HepG2 (cell line): ENCODE measurements around the gene TMEM132D.

Experiments used
- DMAP1 ChIP-seq: IDR thresholded peaks from 2 replicates; pipeline ENCODE4 v1.6.1; 2016
- ELF1 ChIP-seq: sonication (generic); formaldehyde crosslinking; IDR thresholded peaks from 2 replicates; pipeline ENCODE4 v1.4.0; 2020; ENCODE audit warnings: missing genetic modification reagents
- EZH2 ChIP-seq: conservative IDR thresholded peaks from 2 replicates; pipeline ENCODE4 v1.6.1; 2012; ENCODE audit warnings: mild to moderate bottlenecking, low read depth, low read length, moderate library complexity
- FOXP1 ChIP-seq, 2 experiments: fragments of 450-650 bp in 1 of 2; IDR thresholded peaks; 2 replicates each; pipeline ENCODE4 v1.6.1; 2017 to 2018; ENCODE audit warnings: antibody characterized with exemption in 1 of 2
- MAFG ChIP-seq: sonication (generic); formaldehyde crosslinking; IDR thresholded peaks from 2 replicates; pipeline ENCODE4 v1.5.1; 2020; ENCODE audit warnings: mild to moderate bottlenecking, missing genetic modification reagents
- REST ChIP-seq, 2 experiments: IDR thresholded peaks; 2 replicates each; pipeline ENCODE4 v1.6.1; 2011 to 2012; ENCODE audit warnings: low read length in 2 of 2, borderline replicate concordance in 1 of 2, low read depth in 1 of 2, mild to moderate bottlenecking in 1 of 2, moderate library complexity in 1 of 2
- ZBTB33 ChIP-seq: sonication (generic); formaldehyde crosslinking; IDR thresholded peaks from 2 replicates; pipeline ENCODE4 v1.4.0; 2020; ENCODE audit warnings: missing genetic modification reagents
- ZBTB7A ChIP-seq: sonication (generic); formaldehyde crosslinking; IDR thresholded peaks from 2 replicates; pipeline ENCODE4 v1.8.0; 2022; ENCODE audit warnings: mild to moderate bottlenecking, missing genetic modification reagents
- ZNF678 ChIP-seq: sonication (generic); formaldehyde crosslinking; IDR thresholded peaks from 2 replicates; pipeline ENCODE4 v1.4.0; 2020; ENCODE audit warnings: mild to moderate bottlenecking, missing genetic modification reagents
- TF ChIP-seq, protein P1 (sequence below): sonication (generic); formaldehyde crosslinking; IDR thresholded peaks from 2 replicates; pipeline ENCODE4 v1.5.0; 2020; ENCODE audit warnings: missing genetic modification reagents, mild to moderate bottlenecking, borderline replicate concordance
- TF ChIP-seq, protein P2 (sequence below): sonication (generic); formaldehyde crosslinking; IDR thresholded peaks from 2 replicates; pipeline ENCODE4 v1.5.0; 2020; ENCODE audit warnings: mild to moderate bottlenecking, missing genetic modification reagents, moderate library complexity

GRCh38 chr12:129080391-129080790 lies 823.4 kb downstream of the TMEM132D start:
- TF ChIP-seq, protein P1, sequence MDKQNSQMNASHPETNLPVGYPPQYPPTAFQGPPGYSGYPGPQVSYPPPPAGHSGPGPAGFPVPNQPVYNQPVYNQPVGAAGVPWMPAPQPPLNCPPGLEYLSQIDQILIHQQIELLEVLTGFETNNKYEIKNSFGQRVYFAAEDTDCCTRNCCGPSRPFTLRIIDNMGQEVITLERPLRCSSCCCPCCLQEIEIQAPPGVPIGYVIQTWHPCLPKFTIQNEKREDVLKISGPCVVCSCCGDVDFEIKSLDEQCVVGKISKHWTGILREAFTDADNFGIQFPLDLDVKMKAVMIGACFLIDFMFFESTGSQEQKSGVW (CRISPR knock-in tag): no peak
- TF ChIP-seq, protein P2, sequence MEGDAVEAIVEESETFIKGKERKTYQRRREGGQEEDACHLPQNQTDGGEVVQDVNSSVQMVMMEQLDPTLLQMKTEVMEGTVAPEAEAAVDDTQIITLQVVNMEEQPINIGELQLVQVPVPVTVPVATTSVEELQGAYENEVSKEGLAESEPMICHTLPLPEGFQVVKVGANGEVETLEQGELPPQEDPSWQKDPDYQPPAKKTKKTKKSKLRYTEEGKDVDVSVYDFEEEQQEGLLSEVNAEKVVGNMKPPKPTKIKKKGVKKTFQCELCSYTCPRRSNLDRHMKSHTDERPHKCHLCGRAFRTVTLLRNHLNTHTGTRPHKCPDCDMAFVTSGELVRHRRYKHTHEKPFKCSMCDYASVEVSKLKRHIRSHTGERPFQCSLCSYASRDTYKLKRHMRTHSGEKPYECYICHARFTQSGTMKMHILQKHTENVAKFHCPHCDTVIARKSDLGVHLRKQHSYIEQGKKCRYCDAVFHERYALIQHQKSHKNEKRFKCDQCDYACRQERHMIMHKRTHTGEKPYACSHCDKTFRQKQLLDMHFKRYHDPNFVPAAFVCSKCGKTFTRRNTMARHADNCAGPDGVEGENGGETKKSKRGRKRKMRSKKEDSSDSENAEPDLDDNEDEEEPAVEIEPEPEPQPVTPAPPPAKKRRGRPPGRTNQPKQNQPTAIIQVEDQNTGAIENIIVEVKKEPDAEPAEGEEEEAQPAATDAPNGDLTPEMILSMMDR (CRISPR knock-in tag): no peak
- TF ChIP-seq ZBTB33 (CRISPR knock-in tag): no peak
- no peak for TF ChIP-seq ZBTB7A
- TF ChIP-seq REST (IDR thresholded peaks at IDR 0.05; ENCODE audit: borderline replicate concordance in 1 of 2, low read depth in 1 of 2, low read length in 2 of 2): no peak
- TF ChIP-seq FOXP1 (IDR thresholded peaks at IDR 0.05): no peak
- no peak for TF ChIP-seq FOXP1 (CRISPR knock-in tag; IDR thresholded peaks at IDR 0.05)
- TF ChIP-seq DMAP1: no peak
- TF ChIP-seq ELF1 (CRISPR knock-in tag): no peak
- TF ChIP-seq ZNF678 (CRISPR knock-in tag): no peak
- TF ChIP-seq MAFG (CRISPR knock-in tag): no peak
- no peak for TF ChIP-seq EZH2
